OCI-LY7 (cell line): Measurements from ENCODE around the gene CDK15. TPM values are rescaled to one million over a fixed set of nuclear protein-coding genes. Genes with fewer than 3 reads are reported as not detected.

ENCODE experiments used
- BruUV-seq: library from RNA; stranded (reverse); fragments of 400-500 nt; replicated peaks from 2 replicates; lab custom pipeline; 2021; lab: Mats Ljungman, UMichigan
- CTCF ChIA-PET: fragments of 300-600 bp; sonication (Branson Sonifier 250); formaldehyde crosslinking; loops from one replicate; lab custom pipeline; 2022; ENCODE audit warnings: antibody characterized with exemption; ENCODE audit not compliant: unreplicated experiment; lab: Charles Lee
- POLR2A ChIA-PET: fragments of 300-600 bp; sonication (Branson Sonifier 250); formaldehyde crosslinking; loops from one replicate; lab custom pipeline; 2022; ENCODE audit warnings: antibody characterized with exemption; lab: Charles Lee
- DNase-seq: peaks from one replicate; pipeline ENCODE4 v3.0.0-alpha.2; 2015; ENCODE audit warnings: low spot score
- H2AFZ ChIP-seq: fragments of 200-600 bp; sonication (generic), shearing (Covaris generic); 2 replicates; pipeline ENCODE4 v1.6.1; 2014; ENCODE audit warnings: mild to moderate bottlenecking, antibody characterized with exemption, low read length, moderate library complexity
- H3K27ac ChIP-seq: fragments of 200-600 bp; sonication (generic); 2 replicates; pipeline ENCODE4 v1.5.1; 2014; ENCODE audit warnings: mixed run types, low read depth, mild to moderate bottlenecking, moderate library complexity, low read length, inconsistent platforms; ENCODE audit not compliant: poor library complexity, severe bottlenecking
- H3K36me3 ChIP-seq: fragments of 200-600 bp; sonication (generic); 2 replicates; pipeline ENCODE4 v1.6.1; 2014; ENCODE audit warnings: mild to moderate bottlenecking, antibody characterized with exemption, low read length, moderate library complexity, mixed read lengths; ENCODE audit not compliant: insufficient read depth
- H3K4me1 ChIP-seq: fragments of 200-600 bp; sonication (generic); 2 replicates; pipeline ENCODE4 v1.5.1; 2014; ENCODE audit warnings: mild to moderate bottlenecking, low read length; ENCODE audit not compliant: insufficient read depth, poor library complexity, severe bottlenecking
- H3K4me2 ChIP-seq: fragments of 200-600 bp; sonication (generic); 2 replicates; pipeline ENCODE4 v1.6.1; 2014; ENCODE audit warnings: mild to moderate bottlenecking, low read length
- H3K4me3 ChIP-seq: fragments of 200-600 bp; sonication (generic); 2 replicates; pipeline ENCODE4 v1.5.1; 2014; ENCODE audit warnings: mild to moderate bottlenecking, low read depth, low read length; ENCODE audit not compliant: poor library complexity, severe bottlenecking
- H3K79me2 ChIP-seq: fragments of 200-600 bp; sonication (generic); 2 replicates; pipeline ENCODE4 v1.6.1; 2016; ENCODE audit warnings: low read depth, mild to moderate bottlenecking, low read length, moderate library complexity, mixed read lengths; ENCODE audit not compliant: insufficient read depth
- H3K9me2 ChIP-seq: fragments of 200-600 bp; sonication (generic); 2 replicates; pipeline ENCODE4 v1.6.1; 2016; ENCODE audit warnings: mild to moderate bottlenecking, low read length, mixed read lengths; ENCODE audit not compliant: insufficient read depth
- H3K9me3 ChIP-seq: fragments of 200-600 bp; sonication (generic); 2 replicates; pipeline ENCODE4 v1.6.1; 2014; ENCODE audit warnings: mild to moderate bottlenecking, mixed run types, low read length, mixed read lengths
- H4K20me1 ChIP-seq: fragments of 200-600 bp; sonication (generic); 2 replicates; pipeline ENCODE4 v1.6.1; 2014; ENCODE audit warnings: mild to moderate bottlenecking, antibody characterized with exemption, low read length, moderate library complexity, mixed read lengths; ENCODE audit not compliant: insufficient read depth
- CTCF ChIP-seq: fragments of 200-600 bp; sonication (generic); conservative IDR thresholded peaks from 2 replicates; pipeline ENCODE4 v1.5.1; 2014; ENCODE audit warnings: mild to moderate bottlenecking, antibody characterized with exemption, low read length, moderate library complexity, mixed read lengths
- EZH2phosphoT487 ChIP-seq: fragments of 200-600 bp; sonication (generic); IDR thresholded peaks from 2 replicates; pipeline ENCODE4 v1.6.1; 2018; ENCODE audit warnings: low read depth, borderline replicate concordance, mild to moderate bottlenecking, mixed run types, antibody characterized with exemption, low read length, moderate library complexity, mixed read lengths
- intact Hi-C: fragments of 100-400 bp; cut with micrococcal nuclease; formaldehyde crosslinking; loops from one replicate; pipeline ENCODE4 v1.10.0; 2022; ENCODE audit not compliant: unreplicated experiment
- total RNA-seq, 2 experiments: library from RNA; depleted of rRNA in 1 of 2; stranded (reverse); fragments of >200 nt in 1 of 2; shearing (Covaris generic) in 1 of 2; gene quantifications; 2 replicates each; pipeline ENCODE4 v1.2.3, GENCODE V29; 2014 to 2022

CDK15 gene
- total RNA-seq, 2 experiments from 2014 or later, result not detected

- ChIA-PET POLR2A (interaction anchor here (0.7 kb wide), 1 partner anchor 203 kb away, joined by 4 read pairs; no protein-coding TSS in a partner anchor), CTCF (no interaction called here)
- no peak for TF ChIP-seq EZH2phosphoT487
- H3K4me1 ChIP-seq, result no peaks in the 10 kb centered on the region
- H3K4me3 ChIP-seq, result no peak overlapping the region
- intact Hi-C loops, result no loop called here
- DNase-seq, result no peak
- H3K9me3 ChIP-seq, result no peaks in the 10 kb centered on the region
- no peaks in the 10 kb centered on the region for H3K79me2 ChIP-seq
- no TSS peak for BruUV-seq
- no peak overlapping the region for H2AFZ ChIP-seq
- no peak overlapping the region for H3K27ac ChIP-seq
- H4K20me1 ChIP-seq, result no peaks in the 10 kb centered on the region
- no peaks in the 10 kb centered on the region for H3K9me2 ChIP-seq
- no peak overlapping the region for H3K4me2 ChIP-seq
- no peaks in the 10 kb centered on the region for H3K36me3 ChIP-seq
Measured at GRCh38 chr2:201857326-201857725, 51.0 kb downstream of the CDK15 start.

DNA sequence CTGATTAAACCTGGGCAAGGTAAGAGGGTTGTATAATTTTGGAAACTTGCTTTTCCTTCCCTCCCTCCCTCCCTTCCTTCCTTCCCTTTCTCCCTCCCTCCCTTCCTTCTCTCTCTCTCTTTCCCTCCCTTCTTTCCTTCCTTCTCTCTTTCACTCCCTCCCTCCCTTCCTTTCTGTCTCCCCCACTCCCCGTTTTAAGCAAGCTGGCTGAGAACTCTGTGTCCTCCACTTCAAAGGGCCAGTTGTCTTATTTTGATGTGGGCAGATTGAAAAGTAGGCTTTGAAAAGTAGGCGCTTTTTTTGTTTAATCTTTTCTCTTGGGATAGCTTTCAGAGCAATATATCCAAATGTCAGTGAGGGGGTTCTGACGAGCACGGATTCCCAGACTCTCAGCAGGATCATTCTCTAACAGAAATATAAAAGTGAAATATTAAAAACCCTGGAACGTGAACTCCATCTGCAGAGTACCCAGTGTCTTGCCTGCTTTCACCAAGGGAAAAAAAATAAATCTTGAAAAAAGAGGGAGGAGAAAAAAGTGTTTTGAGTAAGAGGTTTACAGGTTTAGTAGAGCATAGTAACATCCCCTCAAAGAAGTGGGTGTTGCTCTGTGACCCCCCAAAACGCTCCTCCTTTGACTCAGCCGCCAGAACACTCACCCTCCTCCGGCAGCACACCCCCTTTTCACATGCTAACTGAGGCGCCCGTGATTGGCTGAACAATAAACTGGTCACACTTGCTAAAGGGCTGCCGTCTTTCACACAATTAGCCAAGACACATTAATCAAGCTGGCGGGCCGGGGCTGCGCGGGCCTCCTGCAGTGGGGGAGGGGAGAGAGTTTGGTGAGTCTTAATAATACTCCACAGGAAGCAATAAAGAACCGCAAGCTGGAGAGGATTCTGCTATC lies 52.2 kb downstream of the CDK15 start:
- H3K27ac ChIP-seq, result no peak overlapping the region
- H3K9me2 ChIP-seq, result no peaks in the 10 kb centered on the region
- H3K36me3 ChIP-seq, result no peaks in the 10 kb centered on the region
- ChIA-PET POLR2A (no interaction called here), CTCF (interaction anchor here (0.6 kb wide), 1 partner anchor 60 kb away, joined by 6 read pairs; no protein-coding TSS in a partner anchor)
- no peaks in the 10 kb centered on the region for H3K4me1 ChIP-seq
- H3K79me2 ChIP-seq, result no peaks in the 10 kb centered on the region
- no peak overlapping the region for H3K4me3 ChIP-seq
- H2AFZ ChIP-seq, result no peak overlapping the region
- intact Hi-C loops, result no loop called here
- no TSS peak for BruUV-seq
- no peak overlapping the region for H3K4me2 ChIP-seq
- TF ChIP-seq EZH2phosphoT487 (no peak), CTCF (no peak)
- H3K9me3 ChIP-seq, result no peaks in the 10 kb centered on the region
- DNase-seq, result no peak
- no peaks in the 10 kb centered on the region for H4K20me1 ChIP-seq

GRCh38 chr2:201859949-201860348 lies 53.6 kb downstream of the CDK15 start:
- Histone ChIP-seq H3K4me1 (no peaks in the 10 kb centered on the region), H3K9me3 (no peaks in the 10 kb centered on the region), H3K27ac (no peak overlapping the region), H2AFZ (no peak overlapping the region), H4K20me1 (no peaks in the 10 kb centered on the region), H3K4me3 (no peak overlapping the region), H3K36me3 (no peaks in the 10 kb centered on the region), H3K4me2 (no peak overlapping the region), H3K79me2 (no peaks in the 10 kb centered on the region), H3K9me2 (no peaks in the 10 kb centered on the region)
- ChIA-PET POLR2A (interaction anchor here (0.7 to 1.0 kb wide), 4 partner anchors 8 to 690 kb away, joined by 3 read pairs; no protein-coding TSS in a partner anchor), CTCF (no interaction called here)
- no peak for DNase-seq
- TF ChIP-seq CTCF, result no peak
- no TSS peak for BruUV-seq
- intact Hi-C loops, result loop anchor here (1.0 to 2.0 kb wide), 3 partner anchors 197 to 318 kb away; no protein-coding TSS in a partner anchor
